A549 (cell line): ENCODE results near the gene HOXA11.

Source experiments
- BHLHE40 ChIP-seq: IDR thresholded peaks from 2 replicates; pipeline ENCODE4 v1.6.1; 2012; ENCODE audit warnings: low read depth, low read length, inconsistent platforms
- CHD2 ChIP-seq: fragments of 150-350 bp; IDR thresholded peaks from 2 replicates; pipeline ENCODE4 v1.6.1; 2014; ENCODE audit warnings: low read length; ENCODE audit not compliant: partially characterized antibody
- CTCF ChIP-seq: fragments of >200 bp; sonication (Bioruptor Twin); formaldehyde crosslinking; IDR thresholded peaks from 3 replicates; pipeline ENCODE4 v1.5.1; 2016
- EHF ChIP-seq: fragments of 250-450 bp; sonication (Bioruptor Pico); IDR thresholded peaks from 2 replicates; pipeline ENCODE4 v1.5.0; 2020; ENCODE audit warnings: mild to moderate bottlenecking
- ELK1 ChIP-seq: fragments of 150-350 bp; IDR thresholded peaks from 2 replicates; pipeline ENCODE4 v1.6.1; 2014; ENCODE audit warnings: low read depth, mild to moderate bottlenecking, low read length
- EP300 ChIP-seq, 2 experiments: fragments of >200 bp; sonication (Bioruptor Twin); formaldehyde crosslinking; IDR thresholded peaks; 2 replicates in 1 of 2; 3 replicates in 1 of 2; pipeline ENCODE4 v1.6.1; 2016 to 2017
- GATA3 ChIP-seq: IDR thresholded peaks from 2 replicates; pipeline ENCODE4 v1.6.1; 2012; ENCODE audit warnings: borderline replicate concordance
- HMGXB4 ChIP-seq: fragments of 250-450 bp; sonication (Bioruptor Pico); IDR thresholded peaks from 2 replicates; pipeline ENCODE4 v1.5.0; 2021; ENCODE audit warnings: mild to moderate bottlenecking, moderate library complexity, borderline replicate concordance
- HOXB13 ChIP-seq: fragments of 250-450 bp; sonication (Bioruptor Pico); IDR thresholded peaks from 2 replicates; pipeline ENCODE4 v1.5.0; 2020; ENCODE audit warnings: low read depth, mild to moderate bottlenecking, moderate library complexity
- MAX ChIP-seq: IDR thresholded peaks from 2 replicates; pipeline ENCODE4 v1.6.1; 2012
- MYC ChIP-seq: IDR thresholded peaks from 2 replicates; pipeline ENCODE4 v1.6.1; 2012; ENCODE audit warnings: mild to moderate bottlenecking, inconsistent platforms, low read length, improper control_type of control experiment, borderline replicate concordance
- POLR2A ChIP-seq: IDR thresholded peaks from 2 replicates; pipeline ENCODE4 v1.6.1; 2012; ENCODE audit warnings: mild to moderate bottlenecking, low read length
- RAD21 ChIP-seq, 2 experiments: fragments of >200 bp in 1 of 2; sonication (Bioruptor Twin) in 1 of 2; formaldehyde crosslinking in 1 of 2; IDR thresholded peaks in 1 of 2; conservative IDR thresholded peaks in 1 of 2; 2 replicates in 1 of 2; 3 replicates in 1 of 2; pipeline ENCODE4 v1.6.1; 2012 to 2018; ENCODE audit warnings: inconsistent platforms in 1 of 2

- TF ChIP-seq ELK1 (no peak), CTCF (no peak), POLR2A (no peak), MYC (no peak), BHLHE40 (no peak), RAD21 (conservative IDR thresholded peaks at IDR 0.05 in 1 of 2, IDR thresholded peaks at IDR 0.05 in 1 of 2) (no peak), GATA3 (no peak), CHD2 (no peak), MAX (no peak), HMGXB4 (no peak), EHF (no peak), HOXB13 (no peak), EP300 (IDR thresholded peaks at IDR 0.05) (no peak)
Measured at GRCh38 chr7:27153526-27153925, 31.5 kb downstream of the HOXA11 start.
